ENCODE measurements around the gene PACSIN1. TPM values are rescaled to one million over a fixed set of nuclear protein-coding genes. Genes with fewer than 3 reads are reported as not detected.

PACSIN1 gene
- total and polyA plus RNA-seq, 7 donors: 0.11 to 0.17 (median 0.11) TPM; not detected in 4

DNA sequence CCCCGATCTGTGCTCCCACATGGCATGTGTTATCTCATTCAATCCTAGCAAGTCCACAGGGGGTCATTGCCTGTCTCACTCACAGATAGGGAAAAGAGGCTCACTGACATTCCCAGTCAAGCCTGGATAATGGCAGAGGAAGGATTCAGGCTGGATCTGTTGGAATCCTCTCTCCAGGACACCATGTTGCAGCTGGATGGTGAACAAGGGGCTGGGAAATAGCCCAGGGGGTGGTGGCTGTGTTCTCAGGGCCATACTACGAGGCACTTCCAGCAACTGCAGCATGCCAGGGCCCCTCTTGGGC is 95.3 kb downstream of the PACSIN1 start:
- H3K4me3 ChIP-seq: no peak overlapping the region
- intact Hi-C loops (cut with DNase I): no loop called here
- peaks cover 0 to 2% (median 0%) of the 10 kb centered on the region in 3 donors for H3K27me3 ChIP-seq (ENCODE audit: insufficient read depth in 3 of 3, low read length in 2 of 3)
- ATAC-seq (no peak), DNase-seq (no peak)
- WGBS, 3 donors: 71 to 90% (median 84%) methylated on average over 2 of the region's 2 CpGs
- no peak overlapping the region for H3K27ac ChIP-seq
- TF ChIP-seq, protein P1, sequence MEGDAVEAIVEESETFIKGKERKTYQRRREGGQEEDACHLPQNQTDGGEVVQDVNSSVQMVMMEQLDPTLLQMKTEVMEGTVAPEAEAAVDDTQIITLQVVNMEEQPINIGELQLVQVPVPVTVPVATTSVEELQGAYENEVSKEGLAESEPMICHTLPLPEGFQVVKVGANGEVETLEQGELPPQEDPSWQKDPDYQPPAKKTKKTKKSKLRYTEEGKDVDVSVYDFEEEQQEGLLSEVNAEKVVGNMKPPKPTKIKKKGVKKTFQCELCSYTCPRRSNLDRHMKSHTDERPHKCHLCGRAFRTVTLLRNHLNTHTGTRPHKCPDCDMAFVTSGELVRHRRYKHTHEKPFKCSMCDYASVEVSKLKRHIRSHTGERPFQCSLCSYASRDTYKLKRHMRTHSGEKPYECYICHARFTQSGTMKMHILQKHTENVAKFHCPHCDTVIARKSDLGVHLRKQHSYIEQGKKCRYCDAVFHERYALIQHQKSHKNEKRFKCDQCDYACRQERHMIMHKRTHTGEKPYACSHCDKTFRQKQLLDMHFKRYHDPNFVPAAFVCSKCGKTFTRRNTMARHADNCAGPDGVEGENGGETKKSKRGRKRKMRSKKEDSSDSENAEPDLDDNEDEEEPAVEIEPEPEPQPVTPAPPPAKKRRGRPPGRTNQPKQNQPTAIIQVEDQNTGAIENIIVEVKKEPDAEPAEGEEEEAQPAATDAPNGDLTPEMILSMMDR (IDR thresholded peaks at IDR 0.05): no peak
- no peaks in the 10 kb centered on the region for H3K4me1 ChIP-seq
- peaks cover 6% of the 10 kb centered on the region for H3K9me3 ChIP-seq
- H3K36me3 ChIP-seq (ENCODE audit: insufficient read depth in 1 of 2, low read depth in 1 of 2): no peaks in the 10 kb centered on the region

DNA sequence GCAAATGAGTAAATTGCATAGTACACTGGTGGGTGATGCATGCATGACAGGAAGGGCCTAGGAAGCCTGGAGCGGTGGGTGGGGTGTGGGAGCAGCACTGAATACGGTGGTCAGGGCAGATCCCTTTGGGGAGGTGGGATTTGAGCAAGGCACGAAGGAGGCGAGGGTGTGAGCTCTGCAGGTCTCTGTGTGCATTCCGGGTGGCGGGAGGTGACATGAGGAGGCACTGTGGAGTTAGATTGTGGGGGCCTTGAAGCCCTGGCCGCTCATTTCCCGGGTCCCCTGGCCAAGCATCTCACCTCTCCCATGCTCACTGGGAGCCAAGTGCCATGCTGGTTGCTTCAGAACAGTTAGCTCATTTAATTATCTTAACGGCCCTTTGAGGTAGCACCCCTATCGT is 96.5 kb downstream of the PACSIN1 start:
- Histone ChIP-seq H3K9me3 (peaks cover 6% of the 10 kb centered on the region), H3K4me1 (no peaks in the 10 kb centered on the region), H3K4me3 (no peak overlapping the region), H3K36me3 (ENCODE audit: insufficient read depth in 1 of 2, low read depth in 1 of 2) (no peaks in the 10 kb centered on the region), H3K27me3 (ENCODE audit: insufficient read depth in 3 of 3, low read length in 2 of 3) (peaks cover 0 to 2% (median under 1%) of the 10 kb centered on the region in 3 donors), H3K27ac (no peak overlapping the region)
- 87 to 89% (median 89%) methylated on average over 9 to 10 of the region's 10 CpGs for WGBS, 3 donors
- TF ChIP-seq, protein P1 (IDR thresholded peaks at IDR 0.05): no peak
- no peak for ATAC-seq
- intact Hi-C loops (cut with DNase I): no loop called here
- no peak for DNase-seq

DNA sequence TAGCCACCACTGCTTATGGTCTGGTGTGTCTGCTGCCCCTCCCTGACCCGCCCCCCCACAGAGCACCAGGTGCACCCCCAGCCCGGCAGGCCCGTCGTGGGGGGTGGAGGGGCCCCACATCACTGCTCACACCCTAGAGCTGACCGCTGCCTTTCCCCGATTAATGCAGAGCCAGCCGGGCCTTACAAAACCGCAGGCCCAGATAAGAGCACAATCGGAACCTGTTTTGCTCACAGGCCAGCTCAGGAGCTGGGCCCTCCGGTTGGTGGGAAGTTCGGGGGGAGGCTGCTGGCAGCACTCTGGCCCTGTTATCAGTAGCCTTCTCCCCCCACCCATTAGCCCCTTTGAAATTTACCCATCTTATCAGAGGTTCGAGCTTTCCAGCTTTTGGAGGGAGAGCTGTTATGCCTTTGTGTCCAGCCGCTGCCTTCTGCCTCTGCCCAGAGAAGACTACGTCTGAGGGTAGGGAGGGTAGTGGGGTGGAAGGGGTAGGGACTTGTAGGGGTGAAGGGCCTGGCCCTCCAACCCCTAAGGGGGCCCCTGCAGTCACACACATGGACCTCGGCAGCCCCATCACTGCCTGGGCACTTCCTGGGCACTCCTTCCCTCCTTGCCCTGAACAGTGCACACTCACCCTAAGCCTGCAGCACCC is 97.1 kb downstream of the PACSIN1 start:
- Histone ChIP-seq H3K9me3 (peaks cover 6% of the 10 kb centered on the region), H3K4me1 (no peaks in the 10 kb centered on the region), H3K4me3 (no peak overlapping the region), H3K36me3 (ENCODE audit: insufficient read depth in 1 of 2, low read depth in 1 of 2) (no peaks in the 10 kb centered on the region), H3K27ac (no peak overlapping the region), H3K27me3 (ENCODE audit: insufficient read depth in 3 of 3, low read length in 2 of 3) (peaks cover 0 to 3% (median 2%) of the 10 kb centered on the region in 3 donors)
- TF ChIP-seq, protein P1 (IDR thresholded peaks at IDR 0.05): no peak
- WGBS, 3 donors: 74 to 77% (median 76%) methylated on average over 14 to 15 of the region's 15 CpGs
- DNase-seq: no peak
- intact Hi-C loops (cut with DNase I): no loop called here
- no peak for ATAC-seq

DNA sequence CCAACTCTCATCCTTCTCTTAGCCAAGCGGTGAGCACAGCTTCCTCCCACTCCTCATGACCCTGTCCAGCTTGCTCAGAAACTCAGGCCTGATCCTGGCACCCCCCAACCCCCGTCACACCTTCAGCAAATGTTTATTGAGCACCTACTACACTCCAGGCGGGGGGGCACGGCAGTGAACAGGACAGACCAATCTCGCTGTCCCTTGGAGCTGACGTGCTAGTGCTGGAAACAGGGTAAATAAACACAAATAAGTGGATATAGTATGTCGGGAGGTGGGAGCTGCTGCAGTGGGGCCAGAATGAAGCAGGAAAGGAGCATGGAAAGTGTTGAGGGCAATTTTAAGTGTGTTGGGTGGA is 97.6 kb downstream of the PACSIN1 start:
- Histone ChIP-seq H3K4me1 (no peaks in the 10 kb centered on the region), H3K9me3 (peaks cover 2% of the 10 kb centered on the region), H3K4me3 (no peak overlapping the region), H3K36me3 (ENCODE audit: insufficient read depth in 1 of 2, low read depth in 1 of 2) (no peaks in the 10 kb centered on the region), H3K27ac (no peak overlapping the region), H3K27me3 (ENCODE audit: insufficient read depth in 3 of 3, low read length in 2 of 3) (peaks cover 0 to 8% (median 2%) of the 10 kb centered on the region in 3 donors)
- DNase-seq: no peak
- TF ChIP-seq, protein P1 (IDR thresholded peaks at IDR 0.05): no peak
- intact Hi-C loops (cut with DNase I): no loop called here
- WGBS, 3 donors: 64 to 76% (median 64%) methylated on average over 7 of the region's 7 CpGs
- no peak for ATAC-seq

DNA sequence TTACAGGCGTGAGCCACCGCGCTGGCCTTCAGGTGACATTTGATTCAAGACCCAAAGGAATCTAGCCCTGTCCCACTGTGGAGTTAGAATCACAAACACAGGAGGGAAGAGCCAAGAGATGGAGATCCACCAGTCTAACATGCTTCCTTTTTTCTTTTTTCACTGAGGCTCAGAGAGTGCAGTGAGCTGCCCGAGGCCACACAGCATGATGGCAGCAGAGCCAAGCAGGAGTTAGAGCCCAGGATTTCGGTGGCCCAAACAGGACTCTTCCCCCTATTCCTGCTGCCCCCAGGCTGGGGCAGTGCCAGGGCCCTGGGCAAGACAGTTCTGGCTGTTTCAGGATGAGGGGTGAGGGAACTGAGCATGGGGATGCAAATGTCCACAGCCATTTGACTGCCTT is 98.3 kb downstream of the PACSIN1 start:
- WGBS, 3 donors: 89 to 95% (median 91%) methylated on average over 5 of the region's 5 CpGs
- Histone ChIP-seq H3K27me3 (ENCODE audit: insufficient read depth in 3 of 3, low read length in 2 of 3) (peaks cover 0 to 15% (median 2%) of the 10 kb centered on the region in 3 donors), H3K27ac (no peak overlapping the region), H3K9me3 (no peaks in the 10 kb centered on the region), H3K4me1 (no peaks in the 10 kb centered on the region), H3K36me3 (ENCODE audit: insufficient read depth in 1 of 2, low read depth in 1 of 2) (no peaks in the 10 kb centered on the region), H3K4me3 (no peak overlapping the region)
- ATAC-seq (no peak), DNase-seq (no peak)
- intact Hi-C loops (cut with DNase I): no loop called here
- TF ChIP-seq, protein P1 (IDR thresholded peaks at IDR 0.05): no peak

All from psoas muscle (tissue), 8 donors.